GM15510 (cell line): Measurements from ENCODE around the gene OR51L1.

Experiments
- POLR2A ChIP-seq: IDR thresholded peaks from 3 replicates; pipeline ENCODE4 v1.6.1; 2011; ENCODE audit warnings: borderline replicate concordance; ENCODE audit not compliant: insufficient read length; ENCODE audit errors: extremely low read depth

OR51L1 gene

DNA sequence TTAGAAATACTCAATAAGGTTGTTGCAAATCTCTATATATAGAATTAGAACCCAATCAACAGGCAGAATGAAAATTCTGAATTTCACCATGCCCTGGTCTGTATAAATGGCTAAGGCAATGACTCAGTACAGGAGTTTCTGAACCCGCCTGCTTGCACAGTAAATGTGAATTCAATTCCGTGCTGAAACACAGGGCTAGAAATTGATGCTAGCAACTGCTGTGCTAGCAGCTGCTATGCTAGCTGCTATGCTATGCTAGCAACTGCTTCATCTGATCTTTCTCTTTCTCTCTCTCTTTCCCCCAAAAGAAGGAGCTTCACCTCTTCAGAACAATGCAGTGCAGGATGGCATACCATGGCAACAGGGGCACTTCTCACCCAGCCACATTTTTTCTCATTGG is 42.0 kb downstream of the OR51L1 start:
- no peak for TF ChIP-seq POLR2A

DNA sequence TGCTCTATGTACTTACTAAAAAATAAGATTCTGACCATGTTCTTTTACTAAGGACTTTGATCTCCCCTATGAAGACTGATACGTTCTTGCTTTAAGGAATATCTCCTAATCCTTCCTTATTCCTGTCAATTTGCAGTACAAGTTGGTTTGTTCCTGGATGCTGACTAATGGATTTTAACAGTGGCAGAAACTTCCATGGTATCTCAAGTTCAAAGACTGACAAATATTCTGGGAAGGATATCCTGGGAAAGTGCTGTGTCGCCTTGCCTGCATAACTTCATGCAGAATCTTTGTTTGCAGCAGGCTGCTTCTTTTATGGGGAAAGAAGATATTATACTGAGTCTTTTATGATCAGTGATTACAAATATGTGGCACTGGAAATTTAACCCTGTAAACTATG is 43.3 kb downstream of the OR51L1 start:
- no peak for TF ChIP-seq POLR2A

DNA sequence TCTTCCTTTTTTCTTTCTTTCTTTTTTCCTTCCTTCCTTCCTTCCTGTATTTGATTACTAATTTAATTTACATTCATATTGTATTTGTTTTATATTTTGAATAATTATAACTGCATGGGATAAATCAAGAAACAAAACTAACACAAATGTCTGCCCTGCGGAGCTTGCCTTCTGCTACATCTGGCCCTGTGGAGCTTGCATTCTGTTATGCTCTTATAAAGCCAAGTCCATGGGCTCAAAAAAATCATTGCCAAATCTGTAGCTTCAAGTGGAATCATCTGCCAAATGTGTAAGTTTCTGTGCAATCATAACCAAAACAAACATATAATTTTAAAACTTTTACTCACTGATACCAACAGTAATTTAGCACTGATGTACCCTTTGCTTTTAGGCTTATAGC is 43.7 kb downstream of the OR51L1 start:
- TF ChIP-seq POLR2A = no peak

DNA sequence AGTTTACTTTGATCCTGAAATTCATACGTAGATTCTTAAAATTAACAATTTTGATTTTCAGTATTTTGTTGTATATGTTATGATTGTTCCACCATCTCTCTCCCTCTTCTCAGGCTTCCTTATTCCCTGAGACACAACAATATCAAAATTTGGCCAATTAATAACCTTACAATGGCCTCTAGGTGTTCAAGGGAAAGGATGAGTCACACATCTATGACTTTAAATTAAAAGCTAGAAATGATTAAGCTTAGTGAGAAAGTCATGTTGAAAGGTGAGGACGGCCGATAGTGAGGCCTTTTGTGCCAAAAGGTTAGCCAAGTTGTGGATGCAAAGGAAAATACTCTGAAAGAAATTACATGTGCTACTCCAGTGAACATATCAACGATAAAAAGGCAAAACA is 46.2 kb downstream of the OR51L1 start:
- TF ChIP-seq POLR2A = no peak

DNA sequence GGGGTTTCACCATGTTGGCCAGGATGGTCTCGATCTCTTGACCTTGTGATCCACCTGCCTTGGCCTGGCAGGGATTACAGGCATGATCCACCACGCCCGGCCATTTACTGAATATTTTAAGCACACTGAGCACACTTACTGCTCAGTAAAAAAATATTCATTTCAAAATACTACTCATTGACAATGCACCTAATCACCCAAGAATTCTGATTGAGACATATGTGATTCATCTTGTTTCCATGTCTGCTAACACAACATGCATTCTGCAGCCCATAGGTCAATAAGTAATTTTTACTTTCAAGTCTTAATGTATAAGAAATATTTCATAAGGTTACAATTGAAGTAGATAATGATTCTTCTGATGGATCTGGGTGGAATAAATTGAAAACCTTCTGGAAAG is 47.4 kb downstream of the OR51L1 start:
- TF ChIP-seq POLR2A = no peak

DNA sequence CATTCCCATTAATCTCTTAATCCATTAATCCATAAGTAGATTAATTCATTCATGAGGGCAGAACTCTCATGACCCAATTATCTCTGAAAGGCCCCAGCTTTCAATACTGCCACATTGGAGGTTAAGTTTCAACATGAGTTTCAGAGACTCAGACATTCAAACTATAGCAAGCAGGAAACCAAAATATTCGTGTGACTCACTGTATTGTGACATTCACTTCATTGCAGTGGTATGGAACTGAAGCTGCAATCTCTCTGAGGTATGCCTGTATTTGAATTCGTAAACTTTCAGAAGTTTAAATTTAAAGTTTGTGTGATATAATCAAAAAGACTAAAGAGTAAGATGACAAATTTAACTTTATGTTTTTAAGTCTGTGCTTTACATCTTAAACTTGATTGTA is 48.7 kb downstream of the OR51L1 start:
- no peak for TF ChIP-seq POLR2A

DNA sequence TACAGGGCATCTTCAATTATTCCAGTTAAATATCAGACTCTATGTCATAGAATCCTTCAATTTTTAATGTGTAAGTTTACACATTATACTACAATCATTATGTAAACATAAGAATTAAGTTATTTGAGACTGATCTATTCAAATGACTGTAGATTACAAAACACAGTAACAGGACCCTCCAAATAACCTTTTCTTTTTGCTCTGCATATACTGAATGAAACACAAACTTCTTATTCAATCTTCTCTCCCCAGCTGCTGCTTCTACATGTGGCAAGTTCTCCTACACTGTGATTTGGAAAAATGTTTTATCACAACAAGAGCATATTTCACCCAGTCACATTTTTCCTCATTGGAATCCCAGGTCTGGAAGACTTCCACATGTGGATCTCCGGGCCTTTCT is 51.6 kb downstream of the OR51L1 start, which contains the start of gene OR52J3:
OR52J3 (plus strand) TSS at position 301 of the 400 bp plus-strand sequence; CDS start at position 301, 0 bp downstream.
- no peak for TF ChIP-seq POLR2A

DNA sequence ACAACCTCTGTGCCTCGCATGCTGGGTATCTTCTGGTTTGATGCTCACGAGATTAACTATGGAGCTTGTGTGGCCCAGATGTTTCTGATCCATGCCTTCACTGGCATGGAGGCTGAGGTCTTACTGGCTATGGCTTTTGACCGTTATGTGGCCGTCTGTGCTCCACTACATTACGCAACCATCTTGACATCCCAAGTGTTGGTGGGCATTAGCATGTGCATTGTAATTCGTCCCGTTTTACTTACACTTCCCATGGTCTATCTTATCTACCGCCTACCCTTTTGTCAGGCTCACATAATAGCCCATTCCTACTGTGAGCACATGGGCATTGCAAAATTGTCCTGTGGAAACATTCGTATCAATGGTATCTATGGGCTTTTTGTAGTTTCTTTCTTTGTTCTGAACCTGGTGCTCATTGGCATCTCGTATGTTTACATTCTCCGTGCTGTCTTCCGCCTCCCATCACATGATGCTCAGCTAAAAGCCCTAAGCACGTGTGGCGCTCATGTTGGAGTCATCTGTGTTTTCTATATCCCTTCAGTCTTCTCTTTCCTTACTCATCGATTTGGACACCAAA is 52.2 kb downstream of the OR51L1 start:
- TF ChIP-seq POLR2A = no peak
